ENCODE data around the gene APP.

GRCh38 chr21:25942135-25942534 is 228.4 kb downstream of the APP start:
- TF ChIP-seq CTCF (IDR thresholded peaks at IDR 0.05) (no peak), POLR2A (IDR thresholded peaks at IDR 0.05) (no peak)
